IPS DF 6.9 (cell line): ENCODE results near the gene CEACAM1.
"Not testable (repeated sequence)": the region's sequence is repeated elsewhere in the genome, so short reads cannot be mapped to it uniquely, and the experiment has no call there.

Experiments used
- DNase-seq: peaks from one replicate; pipeline ENCODE4 v3.0.0-alpha.2; 2013; ENCODE audit warnings: low read depth, low spot score
- H3K27ac ChIP-seq: one replicate; pipeline ENCODE4 v1.5.1; 2013; ENCODE audit warnings: low read length, control low read depth
- H3K27me3 ChIP-seq: 2 replicates; pipeline ENCODE4 v1.6.1; 2013; ENCODE audit warnings: mild to moderate bottlenecking, low read length; ENCODE audit not compliant: control insufficient read depth, insufficient read depth
- H3K36me3 ChIP-seq: 2 replicates; pipeline ENCODE4 v1.6.1; 2013; ENCODE audit warnings: low read length; ENCODE audit not compliant: control insufficient read depth, insufficient read depth
- H3K4me1 ChIP-seq: 2 replicates; pipeline ENCODE4 v1.6.1; 2013; ENCODE audit warnings: low read length; ENCODE audit not compliant: control insufficient read depth, insufficient read depth
- H3K4me3 ChIP-seq: 2 replicates; pipeline ENCODE4 v1.5.1; 2013; ENCODE audit warnings: mild to moderate bottlenecking, low read length
- H3K9me3 ChIP-seq: 2 replicates; pipeline ENCODE4 v1.6.1; 2013; ENCODE audit warnings: low read length, inconsistent platforms; ENCODE audit not compliant: control insufficient read depth, insufficient read depth
- WGBS: extraction: QIAGEN DNeasy Blood & Tissue Kit; methylation state at CpG from one replicate; pipeline ENCODE4 v1.1.7; 2013; ENCODE audit warnings: mixed read lengths, missing lambda C conversion rate; ENCODE audit not compliant: insufficient read length, insufficient coverage; 5-methylcytosine and 5-hydroxymethylcytosine counted together

Gene CEACAM1

DNA sequence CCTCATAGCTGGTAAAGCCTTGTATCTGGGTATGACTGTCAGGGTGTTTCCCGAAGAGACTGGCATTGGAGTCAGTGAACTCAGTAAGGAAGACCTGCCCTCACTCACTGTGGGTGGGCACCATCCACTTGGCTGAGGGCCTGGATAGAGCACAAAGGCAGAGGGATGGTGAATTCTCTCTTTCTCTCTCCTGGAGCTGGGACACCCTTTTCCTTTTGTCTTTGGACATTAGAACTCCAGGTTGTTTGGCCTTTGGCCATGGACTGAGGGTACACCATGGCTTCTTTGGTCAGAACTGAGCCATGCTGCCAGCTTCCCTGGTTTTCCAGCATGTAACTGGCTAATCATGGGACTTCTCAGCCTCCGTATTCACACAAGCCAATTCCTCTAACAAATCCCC lies 4.6 kb upstream of the CEACAM1 start:
- Histone ChIP-seq H3K9me3 (no peaks in the 10 kb centered on the region), H3K27me3 (no peaks in the 10 kb centered on the region), H3K4me1 (0 out of 2 replicates have a peak, but pooled peaks cover 3% of the 10 kb centered on the region), H3K4me3 (no peak overlapping the region), H3K27ac (no peak overlapping the region), H3K36me3 (no peaks in the 10 kb centered on the region)
- DNase-seq, result no peak
- no CpG with 5 or more reads among the region's 2 CpGs for WGBS

DNA sequence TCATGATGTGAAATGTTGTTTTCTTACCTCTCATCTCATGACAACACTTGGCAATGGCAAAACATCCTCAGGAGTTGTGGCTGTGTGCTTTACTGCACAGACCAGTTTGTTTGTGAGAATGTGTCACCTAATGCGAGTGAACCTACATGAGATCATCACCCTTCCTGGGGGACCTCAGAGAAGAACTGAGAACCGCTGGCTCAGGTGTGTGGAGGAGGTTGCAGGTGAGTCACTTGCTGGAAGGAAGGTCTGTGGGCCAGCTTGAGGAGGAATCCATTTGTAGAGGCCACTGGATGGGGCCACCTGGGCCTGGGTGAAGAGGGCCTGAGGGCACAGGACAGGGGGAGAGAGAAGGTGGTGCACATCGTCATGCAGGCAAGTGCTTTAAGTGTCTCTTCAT lies 3.0 kb upstream of the CEACAM1 start:
- H3K4me1 ChIP-seq, result 0 out of 2 replicates have a peak, but pooled peaks cover 3% of the 10 kb centered on the region
- WGBS, result no CpG with 5 or more reads among the region's 3 CpGs
- no peaks in the 10 kb centered on the region for H3K27me3 ChIP-seq
- no peaks in the 10 kb centered on the region for H3K36me3 ChIP-seq
- no peak overlapping the region for H3K27ac ChIP-seq
- no peak overlapping the region for H3K4me3 ChIP-seq
- no peak for DNase-seq
- no peaks in the 10 kb centered on the region for H3K9me3 ChIP-seq

DNA sequence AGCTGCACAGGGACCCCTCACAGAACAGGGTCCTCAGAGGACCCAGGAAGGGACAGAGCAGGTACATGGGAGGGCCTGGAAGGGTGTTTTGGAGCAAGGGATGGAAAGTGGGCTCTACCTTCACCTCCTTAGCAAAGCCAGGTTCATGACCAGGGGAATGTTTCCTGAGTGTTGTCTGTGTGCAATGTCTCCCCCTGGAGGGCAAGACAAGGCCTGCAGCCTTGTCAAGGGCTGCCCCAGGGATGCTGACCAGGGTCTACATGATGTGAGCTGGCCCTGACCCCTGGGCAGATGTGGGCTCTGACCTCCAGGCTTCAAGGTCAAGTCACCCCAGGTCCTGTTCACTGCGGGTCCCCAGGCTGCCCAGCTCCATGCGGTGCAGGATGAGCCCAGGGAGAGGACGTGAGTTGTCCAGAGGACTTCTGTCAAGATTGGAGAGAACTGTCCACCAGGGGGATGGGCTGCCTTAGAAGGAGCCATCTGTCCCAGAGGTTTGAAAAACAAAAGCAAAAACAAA lies 1.0 kb upstream of the CEACAM1 start:
- peak; percentile 60 for DNase-seq
- no CpG with 5 or more reads among the region's 3 CpGs for WGBS
- H3K4me3 ChIP-seq, result no peak overlapping the region
- H3K27me3 ChIP-seq, result no peaks in the 10 kb centered on the region
- H3K27ac ChIP-seq, result no peak overlapping the region
- no peaks in the 10 kb centered on the region for H3K36me3 ChIP-seq
- H3K4me1 ChIP-seq, result 0 out of 2 replicates have a peak, but pooled peaks cover 3% of the 10 kb centered on the region
- no peaks in the 10 kb centered on the region for H3K9me3 ChIP-seq

DNA sequence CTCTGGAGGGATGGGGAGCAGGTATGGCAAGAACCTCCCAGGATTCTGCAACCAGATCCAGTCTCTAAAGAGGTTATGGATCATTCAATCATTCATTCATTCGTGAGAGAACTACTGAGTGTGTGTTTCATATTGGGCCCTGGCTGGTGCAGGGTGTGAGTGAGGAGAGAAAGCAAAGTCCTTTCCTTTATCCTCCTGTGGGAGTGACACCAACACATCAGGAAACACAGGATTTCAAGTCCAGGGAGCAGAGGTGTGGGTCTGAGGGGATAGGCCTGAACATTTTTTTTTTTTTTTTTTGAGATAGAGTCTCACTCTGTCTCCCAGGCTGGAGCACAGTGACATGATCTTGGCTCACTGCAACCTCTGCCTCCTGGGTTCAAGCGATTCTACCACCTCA lies 3.3 kb downstream of the CEACAM1 start:
- no CpG with 5 or more reads among the region's 2 CpGs for WGBS
- Histone ChIP-seq H3K4me1 (0 out of 2 replicates have a peak, but pooled peaks cover 3% of the 10 kb centered on the region), H3K9me3 (no peaks in the 10 kb centered on the region), H3K27ac (no peak overlapping the region), H3K36me3 (no peaks in the 10 kb centered on the region), H3K4me3 (no peak overlapping the region), H3K27me3 (no peaks in the 10 kb centered on the region)
- DNase-seq, result no peak

DNA sequence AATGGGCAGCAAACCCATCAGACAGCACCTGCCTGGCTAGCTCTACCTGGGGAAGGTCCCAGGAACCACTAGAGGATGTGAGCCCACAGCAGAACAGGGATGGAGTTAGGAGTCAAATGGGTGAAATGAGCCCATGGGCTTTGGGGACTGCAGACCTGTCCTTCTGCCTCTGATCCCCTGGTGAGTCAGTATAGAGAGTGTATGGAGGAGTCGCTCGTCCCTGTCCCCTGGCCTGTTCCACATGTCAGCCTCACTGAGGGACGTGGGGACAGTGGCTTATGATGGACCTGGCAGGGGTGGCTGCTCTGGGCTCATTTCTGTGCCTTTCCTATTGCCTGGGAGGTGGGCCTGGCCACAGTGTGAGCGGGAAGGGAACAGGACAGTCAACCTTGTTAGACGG lies 4.0 kb downstream of the CEACAM1 start:
- Histone ChIP-seq H3K9me3 (no peaks in the 10 kb centered on the region), H3K27me3 (no peaks in the 10 kb centered on the region), H3K36me3 (no peaks in the 10 kb centered on the region), H3K27ac (no peak overlapping the region), H3K4me3 (no peak overlapping the region), H3K4me1 (0 out of 2 replicates have a peak, but pooled peaks cover 2% of the 10 kb centered on the region)
- WGBS, result no CpG with 5 or more reads among the region's 5 CpGs
- DNase-seq, result no peak

DNA sequence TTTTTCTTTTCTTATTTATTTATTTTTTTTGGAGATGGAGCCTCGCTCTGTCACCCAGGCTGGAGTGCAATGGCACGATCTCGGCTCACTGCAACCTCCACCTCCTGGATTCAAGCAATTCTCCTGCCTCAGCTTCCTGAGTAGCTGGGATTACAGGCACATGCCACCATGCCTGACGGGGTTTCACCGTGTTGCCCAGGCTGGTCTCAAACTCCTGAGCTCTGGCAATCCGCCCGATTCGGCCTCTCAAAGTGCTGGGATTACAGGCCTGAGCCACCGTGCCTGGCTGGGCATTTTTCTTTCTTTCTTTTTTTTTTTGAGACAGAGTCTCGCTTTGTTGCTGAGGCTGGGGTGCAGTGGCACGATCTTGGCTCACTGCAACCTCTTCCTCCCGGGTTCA lies 6.0 kb downstream of the CEACAM1 start:
- no CpG with 5 or more reads among the region's 12 CpGs for WGBS
- H3K4me3 ChIP-seq, H3K9me3 ChIP-seq, DNase-seq, H3K27ac ChIP-seq, H3K4me1 ChIP-seq, H3K27me3 ChIP-seq, H3K36me3 ChIP-seq: not testable (repeated sequence)

DNA sequence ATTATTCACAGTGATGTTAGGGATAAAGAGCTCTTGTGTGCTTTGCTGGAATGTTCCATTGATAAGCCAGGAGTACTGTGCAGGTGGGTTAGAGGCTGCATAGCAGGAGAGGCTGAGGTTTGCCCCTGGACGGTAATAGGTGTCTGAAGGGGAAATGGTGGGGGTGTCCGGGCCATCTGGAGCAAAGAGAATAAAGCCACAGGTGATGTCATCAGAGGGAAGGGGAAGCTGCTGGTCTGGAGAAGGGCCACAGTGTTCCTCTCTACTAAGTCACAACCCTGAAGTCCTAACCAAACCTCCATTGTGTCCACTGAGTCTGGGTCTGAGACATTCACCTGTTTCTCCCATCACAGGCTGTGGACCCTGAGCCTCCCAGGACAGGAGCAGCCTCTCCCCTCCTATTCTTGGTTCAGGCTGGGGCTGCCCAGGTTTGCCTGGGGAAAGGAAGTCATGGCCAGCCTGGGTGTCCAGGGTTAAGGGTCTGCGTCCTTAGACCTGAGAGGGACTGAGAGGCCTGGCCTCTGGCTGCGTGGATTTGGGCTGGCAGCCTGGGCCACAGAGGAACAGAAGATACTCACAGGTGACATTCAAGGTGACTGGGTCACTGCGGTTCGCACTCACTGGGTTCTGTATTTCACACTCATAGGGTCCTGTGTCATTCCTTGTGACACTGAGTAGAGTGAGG lies 6.8 kb downstream of the CEACAM1 start:
- no CpG with 5 or more reads among the region's 6 CpGs for WGBS

DNA sequence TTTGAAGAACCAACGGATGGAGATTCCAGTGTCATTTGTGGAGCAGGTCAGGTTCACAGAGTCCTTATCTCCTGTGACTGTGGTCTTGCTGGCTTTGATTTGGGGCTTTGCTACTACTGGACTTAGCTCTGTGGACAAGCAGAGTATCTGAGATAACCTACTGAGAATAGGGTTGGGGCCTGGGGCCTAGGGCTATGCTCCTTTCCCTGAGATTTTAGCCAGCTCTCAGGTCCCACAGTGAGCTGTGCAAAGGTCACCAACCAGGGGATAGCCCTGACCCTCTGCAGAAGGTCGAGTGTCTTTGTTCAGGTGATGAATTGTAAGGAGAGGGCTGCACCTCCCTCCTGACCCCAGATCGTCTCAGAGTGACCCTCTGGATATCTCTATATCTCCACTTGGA lies 9.2 kb downstream of the CEACAM1 start:
- no peak overlapping the region for H3K4me3 ChIP-seq
- no peaks in the 10 kb centered on the region for H3K4me1 ChIP-seq
- no peak for DNase-seq
- no peaks in the 10 kb centered on the region for H3K9me3 ChIP-seq
- H3K27ac ChIP-seq, result no peak overlapping the region
- no CpG with 5 or more reads among the region's 3 CpGs for WGBS
- H3K27me3 ChIP-seq, result no peaks in the 10 kb centered on the region
- no peaks in the 10 kb centered on the region for H3K36me3 ChIP-seq

More for the DNA sequence above, 6.8 kb downstream of the CEACAM1 start:
- no peak for DNase-seq
- H3K27me3 ChIP-seq, result no peaks in the 10 kb centered on the region
- no peaks in the 10 kb centered on the region for H3K4me1 ChIP-seq
- no peaks in the 10 kb centered on the region for H3K36me3 ChIP-seq
- H3K4me3 ChIP-seq, result no peak overlapping the region
- no peaks in the 10 kb centered on the region for H3K9me3 ChIP-seq
- H3K27ac ChIP-seq, result no peak overlapping the region

DNA sequence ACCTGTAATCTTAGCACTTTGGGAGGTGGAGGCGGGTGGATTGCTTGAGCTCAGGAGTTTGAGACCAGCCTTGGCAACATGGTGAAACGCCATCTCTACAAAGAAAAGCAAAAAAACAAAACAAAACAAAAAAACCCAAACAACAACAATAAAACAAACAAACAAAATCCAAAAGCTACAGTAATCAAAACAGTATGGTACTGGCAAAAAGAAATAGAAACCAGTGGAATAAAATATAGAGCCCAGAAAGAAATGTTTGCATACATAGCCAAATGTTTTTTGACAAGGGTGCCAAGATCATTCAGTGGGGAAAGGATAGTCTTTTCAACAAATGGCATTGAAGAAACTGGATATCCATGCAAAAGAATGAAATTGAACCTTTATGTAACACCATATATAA lies 11.5 kb downstream of the CEACAM1 start:
- Histone ChIP-seq H3K4me3 (no peak overlapping the region), H3K27ac (no peak overlapping the region), H3K27me3 (no peaks in the 10 kb centered on the region), H3K4me1 (no peaks in the 10 kb centered on the region), H3K9me3 (no peaks in the 10 kb centered on the region), H3K36me3 (no peaks in the 10 kb centered on the region)
- no peak for DNase-seq
- no CpG with 5 or more reads among the region's 2 CpGs for WGBS

DNA sequence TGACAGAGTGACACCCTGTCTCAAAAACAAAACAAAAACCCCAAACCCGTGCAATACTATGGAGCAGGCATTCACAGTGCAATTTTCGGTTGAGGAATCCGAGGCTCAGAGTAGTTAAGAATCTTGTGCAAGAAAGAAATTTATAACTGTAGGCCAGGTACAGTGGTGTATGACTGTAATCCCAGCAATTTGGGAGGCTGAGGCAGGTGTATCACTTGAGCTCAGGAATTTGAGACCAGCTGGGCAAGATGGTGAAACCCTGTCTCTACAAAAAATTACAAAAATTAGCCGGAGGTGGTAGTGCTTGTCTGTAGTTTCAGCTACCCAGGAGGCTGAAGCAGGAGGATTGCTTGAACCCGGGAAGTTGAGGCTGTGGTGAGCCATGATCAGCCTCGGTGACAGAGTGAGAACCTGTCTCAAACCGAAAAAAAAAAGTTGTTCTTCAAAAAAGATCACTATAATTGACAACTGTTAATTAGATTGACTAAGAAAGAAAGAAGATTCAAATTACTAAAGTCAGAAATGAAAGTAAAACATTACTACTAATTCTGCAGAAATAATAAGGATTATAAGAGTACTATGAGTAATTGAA lies 12.9 kb downstream of the CEACAM1 start:
- Histone ChIP-seq H3K27ac (no peak overlapping the region), H3K36me3 (no peaks in the 10 kb centered on the region), H3K27me3 (no peaks in the 10 kb centered on the region), H3K4me3 (no peak overlapping the region), H3K4me1 (no peaks in the 10 kb centered on the region), H3K9me3 (no peaks in the 10 kb centered on the region)
- no CpG with 5 or more reads among the region's 7 CpGs for WGBS
- no peak for DNase-seq

DNA sequence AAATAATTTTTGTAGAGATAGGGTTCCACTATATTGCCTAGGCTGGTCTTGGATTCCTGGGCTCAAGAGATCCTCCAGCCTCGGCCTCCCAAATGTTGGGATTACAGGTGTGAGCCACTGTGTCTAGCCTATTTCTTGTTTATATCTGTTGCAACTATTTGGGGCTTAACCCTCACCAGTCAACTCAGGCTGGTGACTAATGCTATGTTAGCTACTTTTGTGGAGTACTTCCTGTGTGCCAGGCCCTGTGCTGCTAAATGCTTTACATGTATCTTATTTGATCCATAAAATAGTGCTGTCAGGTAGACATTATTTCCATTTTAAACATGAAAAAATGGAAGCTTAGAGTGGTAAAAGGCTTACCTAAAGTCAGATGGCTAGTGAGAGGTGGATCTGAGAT lies 13.8 kb downstream of the CEACAM1 start:
- no peaks in the 10 kb centered on the region for H3K36me3 ChIP-seq
- H3K9me3 ChIP-seq, result no peaks in the 10 kb centered on the region
- H3K4me3 ChIP-seq, result no peak overlapping the region
- no peaks in the 10 kb centered on the region for H3K27me3 ChIP-seq
- H3K4me1 ChIP-seq, result no peaks in the 10 kb centered on the region
- DNase-seq, result no peak
- no CpG with 5 or more reads among the region's 1 CpG for WGBS
- no peak overlapping the region for H3K27ac ChIP-seq
